HEK293T (cell line): ENCODE measurements around the gene SLC38A10.

ENCODE experiments used
- BHLHE40 ChIP-seq: fragments of 450-650 bp; IDR thresholded peaks from 2 replicates; pipeline ENCODE4 v1.6.1; 2016; ENCODE audit warnings: mild to moderate bottlenecking, moderate library complexity, borderline replicate concordance
- CTBP1 ChIP-seq: fragments of 450-650 bp; IDR thresholded peaks from 2 replicates; pipeline ENCODE4 v1.6.1; 2016; ENCODE audit warnings: borderline replicate concordance
- ELF4 ChIP-seq: fragments of 450-650 bp; IDR thresholded peaks from 2 replicates; pipeline ENCODE4 v1.6.1; 2017; ENCODE audit warnings: antibody characterized with exemption
- FOXA1 ChIP-seq: fragments of 450-650 bp; IDR thresholded peaks from 2 replicates; pipeline ENCODE4 v1.6.1; 2016; ENCODE audit warnings: mild to moderate bottlenecking
- FOXK2 ChIP-seq: fragments of 450-650 bp; IDR thresholded peaks from 2 replicates; pipeline ENCODE4 v1.6.1; 2016; ENCODE audit warnings: mild to moderate bottlenecking
- FOXM1 ChIP-seq: fragments of 450-650 bp; IDR thresholded peaks from 2 replicates; pipeline ENCODE4 v1.6.1; 2017; ENCODE audit warnings: mild to moderate bottlenecking, borderline replicate concordance
- HDGF ChIP-seq: fragments of 450-650 bp; IDR thresholded peaks from 2 replicates; pipeline ENCODE4 v1.6.1; 2017; ENCODE audit warnings: antibody characterized with exemption, borderline replicate concordance
- LEF1 ChIP-seq: fragments of 450-650 bp; IDR thresholded peaks from 2 replicates; pipeline ENCODE4 v1.6.1; 2017; ENCODE audit warnings: mild to moderate bottlenecking, borderline replicate concordance
- NFRKB ChIP-seq: fragments of 450-650 bp; IDR thresholded peaks from 2 replicates; pipeline ENCODE4 v1.6.1; 2016; ENCODE audit warnings: mild to moderate bottlenecking, moderate library complexity
- SP1 ChIP-seq: fragments of 450-650 bp; IDR thresholded peaks from 2 replicates; pipeline ENCODE4 v1.6.1; 2017
- SUZ12 ChIP-seq: fragments of 450-650 bp; IDR thresholded peaks from 2 replicates; pipeline ENCODE4 v1.6.1; 2016; ENCODE audit warnings: mild to moderate bottlenecking
- TARDBP ChIP-seq: fragments of 450-650 bp; IDR thresholded peaks from 2 replicates; pipeline ENCODE4 v1.6.1; 2016
- ZNF384 ChIP-seq: fragments of 450-650 bp; IDR thresholded peaks from 2 replicates; pipeline ENCODE4 v1.6.1; 2016

DNA sequence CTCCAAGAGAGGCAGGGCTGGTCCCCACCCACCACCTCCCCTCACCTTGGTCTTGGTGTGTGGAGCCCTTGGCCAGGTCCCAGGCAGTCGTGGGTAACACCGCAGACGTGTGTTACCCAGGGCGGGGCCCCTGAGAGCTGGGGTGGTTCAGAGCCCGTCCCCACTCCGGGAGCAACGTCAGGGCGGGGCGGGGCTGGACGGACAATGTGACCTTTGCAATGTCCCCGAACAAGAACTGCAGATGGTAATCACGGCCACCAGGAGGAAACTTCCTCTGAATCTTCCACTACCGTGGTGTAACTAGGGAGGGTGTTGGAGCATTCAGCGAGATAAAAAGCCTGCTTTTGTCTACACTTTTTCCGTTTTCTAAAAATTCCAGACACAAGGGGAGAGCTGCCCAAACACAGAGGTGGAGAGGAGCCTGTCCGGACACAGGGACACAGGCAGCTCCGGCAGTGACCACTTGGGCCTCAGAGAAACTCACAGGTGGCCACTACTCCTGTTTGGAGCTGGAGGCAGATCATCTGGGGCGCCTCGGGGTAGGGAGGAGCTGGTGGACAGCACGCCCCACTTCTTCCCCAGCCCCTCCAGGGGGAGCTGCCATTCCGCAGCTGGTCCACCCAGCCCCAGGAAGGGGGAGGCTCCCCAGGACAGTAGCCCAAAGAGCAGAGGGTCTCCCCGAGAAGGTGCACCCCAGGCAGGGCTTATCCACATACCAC is 14.2 kb upstream of the SLC38A10 start:
- no peak for TF ChIP-seq NFRKB
- TF ChIP-seq FOXM1 = no peak
- no peak for TF ChIP-seq TARDBP
- no peak for TF ChIP-seq FOXA1
- TF ChIP-seq ELF4 = no peak
- no peak for TF ChIP-seq FOXK2
- no peak for TF ChIP-seq SP1
- TF ChIP-seq SUZ12 = no peak
- TF ChIP-seq BHLHE40 = no peak
- no peak for TF ChIP-seq ZNF384
- no peak for TF ChIP-seq LEF1
- no peak for TF ChIP-seq CTBP1
- TF ChIP-seq HDGF = no peak
